ENCODE results near the gene SNRNP25.

SNRNP25 gene

DNA sequence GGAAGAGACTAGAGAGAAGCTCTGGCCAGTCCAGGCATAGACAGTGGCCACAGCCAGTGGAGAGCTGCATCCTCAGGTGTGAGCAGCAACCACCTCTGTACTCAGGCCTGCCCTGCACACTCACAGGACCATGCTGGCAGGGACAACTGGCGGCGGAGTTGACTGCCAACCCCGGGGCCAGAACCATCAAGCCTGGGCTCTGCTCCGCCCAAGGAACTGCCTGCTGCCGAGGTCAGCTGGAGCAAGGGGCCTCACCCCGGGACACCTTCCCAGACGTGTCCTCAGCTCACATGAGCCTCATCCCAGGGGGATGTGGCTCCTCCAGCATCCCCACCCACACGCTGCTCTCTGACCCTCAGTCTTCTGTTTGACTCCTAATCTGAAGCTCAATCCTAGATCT is 15.6 kb downstream of the SNRNP25 start:
- Histone ChIP-seq H3K9ac (ENCODE audit: low read length) (no peak overlapping the region), H4K20me1 (ENCODE audit: insufficient read depth, low read length) (no peaks in the 10 kb centered on the region), H3K4me1 (ENCODE audit: low read length) (peaks cover 5% of the 10 kb centered on the region), H2AFZ (ENCODE audit: low read length) (no peak overlapping the region), H3K9me3 (replicated peaks; ENCODE audit: insufficient read depth, low read length) (no peaks in the 10 kb centered on the region), H3K4me3 (ENCODE audit: low read length) (no peak overlapping the region), H3F3A (ENCODE audit: insufficient read depth, low read length) (no peaks in the 10 kb centered on the region), H3K9me2 (replicated peaks; ENCODE audit: insufficient read depth, low read length) (no peaks in the 10 kb centered on the region), H3K27ac (ENCODE audit: low read length) (no peak overlapping the region), H3K79me2 (ENCODE audit: low read length) (no peaks in the 10 kb centered on the region), H3K27me3 (replicated peaks; ENCODE audit: insufficient read depth, low read length) (peaks cover 4% of the 10 kb centered on the region), H3K36me3 (replicated peaks; ENCODE audit: insufficient read depth, low read length) (no peaks in the 10 kb centered on the region), H3K4me2 (ENCODE audit: low read depth, low read length) (no peak overlapping the region)
- TF ChIP-seq EZH2phosphoT487 (IDR thresholded peaks at IDR 0.05; ENCODE audit: low read length) (no peak), CTCF (IDR thresholded peaks at IDR 0.05; ENCODE audit: low read length) (no peak), EZH2 (optimal IDR thresholded peaks at IDR 0.05; ENCODE audit: low read depth, low read length) (no peak)
- no peak for DNase-seq

DNA sequence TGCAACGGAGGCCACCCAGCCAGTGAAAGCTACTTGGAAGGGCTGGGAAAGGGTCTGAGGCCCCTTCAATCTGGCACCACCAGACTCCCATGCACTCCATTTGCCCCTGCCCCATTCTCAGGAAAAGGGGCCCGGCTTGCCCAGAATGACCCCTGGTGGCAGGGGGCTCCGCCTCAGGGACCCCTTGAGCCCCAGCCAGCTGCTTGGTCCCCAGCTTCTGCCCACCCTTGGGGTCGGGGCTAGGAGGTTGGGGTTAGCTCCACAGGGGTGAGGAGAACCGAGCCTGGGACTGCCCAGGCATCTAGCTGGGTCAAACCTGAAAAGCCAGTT is 17.5 kb downstream of the SNRNP25 start:
- peaks cover 4% of the 10 kb centered on the region for H3K27me3 ChIP-seq (replicated peaks; ENCODE audit: insufficient read depth, low read length)
- no peaks in the 10 kb centered on the region for H3F3A ChIP-seq (ENCODE audit: insufficient read depth, low read length)
- peaks cover 6% of the 10 kb centered on the region for H3K4me1 ChIP-seq (ENCODE audit: low read length)
- no peak overlapping the region for H3K4me2 ChIP-seq (ENCODE audit: low read depth, low read length)
- H2AFZ ChIP-seq (ENCODE audit: low read length) = no peak overlapping the region
- no peaks in the 10 kb centered on the region for H3K79me2 ChIP-seq (ENCODE audit: low read length)
- H3K36me3 ChIP-seq (replicated peaks; ENCODE audit: insufficient read depth, low read length) = no peaks in the 10 kb centered on the region
- DNase-seq = no peak
- no peak overlapping the region for H3K4me3 ChIP-seq (ENCODE audit: low read length)
- no peaks in the 10 kb centered on the region for H4K20me1 ChIP-seq (ENCODE audit: insufficient read depth, low read length)
- TF ChIP-seq CTCF (IDR thresholded peaks at IDR 0.05; ENCODE audit: low read length) (no peak), EZH2phosphoT487 (IDR thresholded peaks at IDR 0.05; ENCODE audit: low read length) (no peak), EZH2 (optimal IDR thresholded peaks at IDR 0.05; ENCODE audit: low read depth, low read length) (no peak)
- H3K9ac ChIP-seq (ENCODE audit: low read length) = no peak overlapping the region
- no peaks in the 10 kb centered on the region for H3K9me3 ChIP-seq (replicated peaks; ENCODE audit: insufficient read depth, low read length)
- H3K9me2 ChIP-seq (replicated peaks; ENCODE audit: insufficient read depth, low read length) = no peaks in the 10 kb centered on the region
- no peak overlapping the region for H3K27ac ChIP-seq (ENCODE audit: low read length)

DNA sequence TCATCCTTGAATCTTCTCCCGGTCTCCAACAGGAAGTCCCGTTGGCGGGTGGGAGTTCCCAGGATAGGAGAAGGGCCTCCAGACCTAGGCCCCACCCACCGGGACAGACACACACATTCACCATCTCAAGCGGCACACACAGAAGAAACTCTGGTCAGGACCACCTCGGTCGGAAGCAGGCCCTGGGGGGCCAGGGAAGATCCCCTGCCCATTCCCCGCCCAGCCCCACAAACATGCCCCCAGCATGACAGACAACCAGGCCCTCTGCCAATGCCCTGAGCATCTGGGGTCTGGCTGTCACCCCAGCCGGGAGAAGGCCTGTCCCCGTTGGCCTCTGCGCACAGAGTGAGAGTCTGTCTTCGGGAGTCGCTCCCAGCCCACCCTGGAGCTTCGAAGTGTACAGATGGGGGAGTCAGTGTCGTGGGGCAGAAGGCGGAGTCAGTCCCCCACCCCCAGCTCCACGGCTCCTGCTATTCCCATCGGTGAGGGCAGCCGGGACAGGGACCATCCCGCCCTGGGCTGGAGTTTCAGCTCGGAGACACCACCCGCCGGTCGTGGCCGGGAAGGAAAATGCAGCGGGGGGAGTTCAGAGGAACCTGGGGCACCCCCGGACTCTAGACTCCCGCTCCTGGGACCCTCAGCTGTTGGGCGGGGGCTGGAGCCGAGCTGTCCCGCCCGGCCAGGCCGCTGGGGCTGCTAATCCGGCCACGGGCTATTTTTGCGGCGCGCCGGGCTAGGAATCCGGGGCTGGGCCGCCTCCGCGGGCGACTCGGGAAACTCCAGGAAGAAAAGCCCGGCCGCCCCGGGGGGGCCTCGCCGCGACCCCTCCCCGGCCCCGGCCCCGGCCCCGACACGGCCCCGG is 18.1 kb downstream of the SNRNP25 start:
- Histone ChIP-seq H3K9me2 (replicated peaks; ENCODE audit: insufficient read depth, low read length) (no peaks in the 10 kb centered on the region), H3K4me1 (ENCODE audit: low read length) (peaks cover 12% of the 10 kb centered on the region), H3F3A (ENCODE audit: insufficient read depth, low read length) (no peaks in the 10 kb centered on the region), H3K27me3 (replicated peaks; ENCODE audit: insufficient read depth, low read length) (peaks cover 4% of the 10 kb centered on the region), H3K9me3 (replicated peaks; ENCODE audit: insufficient read depth, low read length) (no peaks in the 10 kb centered on the region), H3K9ac (ENCODE audit: low read length) (no peak overlapping the region; the same call in 1 of the 2 replicates), H3K4me2 (ENCODE audit: low read depth, low read length) (peak overlapping the region; percentile 67; the same call in 1 of the 2 replicates), H3K79me2 (ENCODE audit: low read length) (no peaks in the 10 kb centered on the region), H3K4me3 (ENCODE audit: low read length) (peak overlapping the region; percentile 38; the same call in 1 of the 2 replicates), H2AFZ (ENCODE audit: low read length) (no peak overlapping the region), H3K36me3 (replicated peaks; ENCODE audit: insufficient read depth, low read length) (no peaks in the 10 kb centered on the region), H3K27ac (ENCODE audit: low read length) (no peak overlapping the region), H4K20me1 (ENCODE audit: insufficient read depth, low read length) (no peaks in the 10 kb centered on the region)
- no peak for DNase-seq
- TF ChIP-seq EZH2phosphoT487 (IDR thresholded peaks at IDR 0.05; ENCODE audit: low read length) (no peak), CTCF (IDR thresholded peaks at IDR 0.05; ENCODE audit: low read length) (no peak), EZH2 (optimal IDR thresholded peaks at IDR 0.05; ENCODE audit: low read depth, low read length) (no peak)
